Panc1 (cell line): Measurements from ENCODE around the gene NUB1. TPM values are rescaled to one million over a fixed set of nuclear protein-coding genes. Genes with fewer than 3 reads are reported as not detected.

ENCODE experiments used
- ATAC-seq: fragments of 200-7000 bp; cut with Tn5 transposase; 2 replicates; pipeline ENCODE4 v1.9.1; 2020; ENCODE audit warnings: mild to moderate bottlenecking, moderate library complexity
- BruUV-seq: library from RNA; stranded (reverse); fragments of 400-500 nt; replicated peaks from 2 replicates; lab custom pipeline; 2021; lab: Mats Ljungman, UMichigan
- CTCF ChIA-PET: fragments of 300-600 bp; sonication (Branson Sonifier 250); formaldehyde crosslinking; loops from one replicate; lab custom pipeline; 2022; ENCODE audit warnings: antibody characterized with exemption; lab: Charles Lee
- POLR2A ChIA-PET: fragments of 300-600 bp; sonication (Branson Sonifier 250); formaldehyde crosslinking; loops from one replicate; lab custom pipeline; 2022; ENCODE audit warnings: antibody characterized with exemption; lab: Charles Lee
- DNase-seq: peaks from one replicate; pipeline ENCODE4 v3.0.0-alpha.2; 2010; ENCODE audit warnings: low read depth, low spot score
- H3K27ac ChIP-seq: 2 replicates; pipeline ENCODE4 v1.5.1; 2011; ENCODE audit warnings: mild to moderate bottlenecking, low read length, inconsistent platforms
- H3K27me3 ChIP-seq: fragments of 200-500 bp; sonication (Bioruptor generic); 2 replicates; pipeline ENCODE4 v1.6.0; 2014; ENCODE audit warnings: low read length, inconsistent platforms; ENCODE audit not compliant: control insufficient read depth, insufficient read depth
- H3K36me3 ChIP-seq: fragments of 200-500 bp; sonication (Bioruptor generic); 2 replicates; pipeline ENCODE4 v1.5.1; 2014; ENCODE audit warnings: inconsistent platforms, mild to moderate bottlenecking, low read length, moderate library complexity; ENCODE audit not compliant: control insufficient read depth, insufficient read depth
- H3K4me1 ChIP-seq: 2 replicates; pipeline ENCODE4 v1.5.1; 2011; ENCODE audit warnings: inconsistent platforms, mild to moderate bottlenecking, low read length, moderate library complexity; ENCODE audit not compliant: control insufficient read depth, insufficient read depth
- H3K4me3 ChIP-seq, 2 experiments: 2 replicates each; pipeline ENCODE4 v1.5.1; 2011 to 2012; ENCODE audit warnings: low read depth in 2 of 2, low read length in 2 of 2, mild to moderate bottlenecking in 2 of 2, inconsistent platforms in 1 of 2, moderate library complexity in 1 of 2
- H3K9me3 ChIP-seq: fragments of 200-500 bp; sonication (Bioruptor generic); 2 replicates; pipeline ENCODE4 v1.5.1; 2014; ENCODE audit warnings: low read depth, mild to moderate bottlenecking, inconsistent platforms, low read length, moderate library complexity; ENCODE audit not compliant: control insufficient read depth, insufficient read depth
- CTCF ChIP-seq: fragments of 450-650 bp; IDR thresholded peaks from 2 replicates; pipeline ENCODE4 v1.5.1; 2017; ENCODE audit warnings: mild to moderate bottlenecking
- POLR2AphosphoS5 ChIP-seq: IDR thresholded peaks from 2 replicates; pipeline ENCODE4 v1.6.1; 2012; ENCODE audit warnings: mild to moderate bottlenecking, low read depth, low read length, moderate library complexity
- REST ChIP-seq, 2 experiments: IDR thresholded peaks; 2 replicates each; pipeline ENCODE4 v1.6.1; 2011 to 2012; ENCODE audit warnings: low read depth in 2 of 2, control low read depth in 1 of 2, low read length in 1 of 2, mild to moderate bottlenecking in 1 of 2, moderate library complexity in 1 of 2; ENCODE audit not compliant: insufficient read depth in 1 of 2
- SIN3A ChIP-seq: IDR thresholded peaks from 2 replicates; pipeline ENCODE4 v1.6.1; 2012; ENCODE audit warnings: low read depth, mild to moderate bottlenecking, low read length, moderate library complexity, borderline replicate concordance; ENCODE audit not compliant: insufficient read depth
- TCF7L2 ChIP-seq: IDR thresholded peaks from 2 replicates; pipeline ENCODE4 v1.6.1; 2011; ENCODE audit warnings: mild to moderate bottlenecking, low read depth, low read length, inconsistent platforms
- in situ Hi-C: cut with HindIII; loops from 2 replicates; pipeline ENCODE4 v1.10.0; 2016; ENCODE audit warnings: low sequenced_read_pairs, low pct_unique_long_range_greater_than_20kb
- intact Hi-C: fragments of 100-400 bp; cut with micrococcal nuclease; formaldehyde crosslinking; loops from one replicate; pipeline ENCODE4 v1.10.0; 2022; ENCODE audit not compliant: unreplicated experiment
- total RNA-seq: library from RNA; stranded (reverse); gene quantifications from one replicate; pipeline ENCODE4 v1.2.1, GENCODE V29; 2021; ENCODE audit not compliant: unreplicated experiment

The NUB1 gene
- total RNA-seq, 1 experiment from 2014 or later, result 50.5 TPM

GRCh38 chr7:151405588-151405987 lies 64.0 kb downstream of the NUB1 start:
- no peak overlapping the region for H3K27ac ChIP-seq
- intact Hi-C loops, result no loop called here
- POLR2A ChIA-PET, result no interaction called here

GRCh38 chr7:151406051-151406875 lies 64.7 kb downstream of the NUB1 start:
- Histone ChIP-seq H3K27me3 (no peaks in the 10 kb centered on the region), H3K4me3 (no peak overlapping the region), H3K36me3 (no peaks in the 10 kb centered on the region), H3K4me1 (peaks cover 12% of the 10 kb centered on the region), H3K9me3 (no peaks in the 10 kb centered on the region), H3K27ac (no peak overlapping the region)
- no TSS peak for BruUV-seq
- TF ChIP-seq SIN3A, result no peak
- intact Hi-C loops (no loop called here), in situ Hi-C loops (no loop called here)
- DNase-seq (no peak), ATAC-seq (no peak)
- ChIA-PET POLR2A (no interaction called here), CTCF (no interaction called here)

More at GRCh38 chr7:151405588-151405987, 64.0 kb downstream of the NUB1 start:
- CTCF ChIA-PET, result no interaction called here
- Histone ChIP-seq H3K4me3 (no peak overlapping the region), H3K4me1 (peaks cover 12% of the 10 kb centered on the region), H3K36me3 (no peaks in the 10 kb centered on the region), H3K9me3 (no peaks in the 10 kb centered on the region), H3K27me3 (no peaks in the 10 kb centered on the region)
- DNase-seq (no peak), ATAC-seq (no peak)
- in situ Hi-C loops, result no loop called here
- BruUV-seq, result no TSS peak
- TF ChIP-seq REST (IDR thresholded peaks at IDR 0.05; ENCODE audit: insufficient read depth in 1 of 2, low read depth in 2 of 2, low read length in 1 of 2) (no peak), CTCF (no peak), TCF7L2 (no peak), SIN3A (no peak), POLR2AphosphoS5 (no peak)
